ENCODE results near the gene SHISA5.

SHISA5 gene

GRCh38 chr3:48528048-48528447 is 24.1 kb upstream of the SHISA5 start:
- no peaks in the 10 kb centered on the region for H3K9me3 ChIP-seq (ENCODE audit: severe bottlenecking)
- DNase-seq: no peak
- no peak overlapping the region for H3K4me3 ChIP-seq (ENCODE audit: low read depth, low read length)
- TF ChIP-seq CTCF (IDR thresholded peaks at IDR 0.05; ENCODE audit: low read depth, low read length): no peak
- H3K27ac ChIP-seq: no peak overlapping the region
- no peaks in the 10 kb centered on the region for H3K27me3 ChIP-seq (ENCODE audit: insufficient read depth, low read depth, severe bottlenecking)
- H3K36me3 ChIP-seq: peaks cover 14% of the 10 kb centered on the region

GRCh38 chr3:48524970-48525369 is 21.0 kb upstream of the SHISA5 start:
- DNase-seq: no peak
- TF ChIP-seq CTCF (IDR thresholded peaks at IDR 0.05; ENCODE audit: low read depth, low read length): no peak
- H3K4me3 ChIP-seq (ENCODE audit: low read depth, low read length): no peak overlapping the region
- no peaks in the 10 kb centered on the region for H3K9me3 ChIP-seq (ENCODE audit: severe bottlenecking)
- no peaks in the 10 kb centered on the region for H3K27me3 ChIP-seq (ENCODE audit: insufficient read depth, low read depth, severe bottlenecking)
- peaks cover 4% of the 10 kb centered on the region for H3K36me3 ChIP-seq
- H3K27ac ChIP-seq: no peak overlapping the region

GRCh38 chr3:48521635-48522034 is 17.7 kb upstream of the SHISA5 start:
- H3K27me3 ChIP-seq (ENCODE audit: insufficient read depth, low read depth, severe bottlenecking): no peaks in the 10 kb centered on the region
- H3K36me3 ChIP-seq: no peaks in the 10 kb centered on the region
- H3K9me3 ChIP-seq (ENCODE audit: severe bottlenecking): no peaks in the 10 kb centered on the region
- H3K4me3 ChIP-seq (ENCODE audit: low read depth, low read length): no peak overlapping the region
- H3K27ac ChIP-seq: no peak overlapping the region
- no peak for DNase-seq
- no peak for TF ChIP-seq CTCF (IDR thresholded peaks at IDR 0.05; ENCODE audit: low read depth, low read length)

GRCh38 chr3:48519277-48519643 is 15.3 kb upstream of the SHISA5 start:
- no peaks in the 10 kb centered on the region for H3K27me3 ChIP-seq (ENCODE audit: insufficient read depth, low read depth, severe bottlenecking)
- H3K9me3 ChIP-seq (ENCODE audit: severe bottlenecking): no peaks in the 10 kb centered on the region
- no peak overlapping the region for H3K27ac ChIP-seq
- H3K36me3 ChIP-seq: no peaks in the 10 kb centered on the region
- TF ChIP-seq CTCF (IDR thresholded peaks at IDR 0.05; ENCODE audit: low read depth, low read length): no peak
- no peak overlapping the region for H3K4me3 ChIP-seq (ENCODE audit: low read depth, low read length)
- DNase-seq: no peak

GRCh38 chr3:48518638-48519276 is 14.8 kb upstream of the SHISA5 start:
- no peak for DNase-seq
- no peaks in the 10 kb centered on the region for H3K27me3 ChIP-seq (ENCODE audit: insufficient read depth, low read depth, severe bottlenecking)
- H3K27ac ChIP-seq: no peak overlapping the region
- no peak overlapping the region for H3K4me3 ChIP-seq (ENCODE audit: low read depth, low read length)
- H3K9me3 ChIP-seq (ENCODE audit: severe bottlenecking): no peaks in the 10 kb centered on the region
- no peak for TF ChIP-seq CTCF (IDR thresholded peaks at IDR 0.05; ENCODE audit: low read depth, low read length)
- H3K36me3 ChIP-seq: no peaks in the 10 kb centered on the region

- Histone ChIP-seq H3K9me3 (ENCODE audit: severe bottlenecking) (no peaks in the 10 kb centered on the region), H3K36me3 (no peaks in the 10 kb centered on the region), H3K27me3 (ENCODE audit: insufficient read depth, low read depth, severe bottlenecking) (no peaks in the 10 kb centered on the region), H3K27ac (no peak overlapping the region), H3K4me3 (ENCODE audit: low read depth, low read length) (no peak overlapping the region)
- TF ChIP-seq CTCF (IDR thresholded peaks at IDR 0.05; ENCODE audit: low read depth, low read length): no peak
- no peak for DNase-seq
These were observed 14.1 kb upstream of the SHISA5 start for GRCh38 chr3:48518069-48518468.
